HFF-Myc (cell line): ENCODE measurements around the gene AJUBA.

Source experiments
- DNase-seq: peaks from one replicate; pipeline ENCODE4 v3.0.0-alpha.2; 2011; ENCODE audit warnings: low read depth; ENCODE audit errors: extremely low read depth
- H3K4me3 ChIP-seq: replicated peaks from 2 replicates; pipeline ENCODE4 v1.5.1; 2011; ENCODE audit warnings: low read depth, mild to moderate bottlenecking, control low read depth, low read length
- TF ChIP-seq, protein P1 (sequence below): IDR thresholded peaks from 2 replicates; pipeline ENCODE4 v1.5.1; 2012; ENCODE audit warnings: mild to moderate bottlenecking, low read depth, low read length, control low read depth; ENCODE audit errors: missing control alignments

Gene AJUBA

DNA sequence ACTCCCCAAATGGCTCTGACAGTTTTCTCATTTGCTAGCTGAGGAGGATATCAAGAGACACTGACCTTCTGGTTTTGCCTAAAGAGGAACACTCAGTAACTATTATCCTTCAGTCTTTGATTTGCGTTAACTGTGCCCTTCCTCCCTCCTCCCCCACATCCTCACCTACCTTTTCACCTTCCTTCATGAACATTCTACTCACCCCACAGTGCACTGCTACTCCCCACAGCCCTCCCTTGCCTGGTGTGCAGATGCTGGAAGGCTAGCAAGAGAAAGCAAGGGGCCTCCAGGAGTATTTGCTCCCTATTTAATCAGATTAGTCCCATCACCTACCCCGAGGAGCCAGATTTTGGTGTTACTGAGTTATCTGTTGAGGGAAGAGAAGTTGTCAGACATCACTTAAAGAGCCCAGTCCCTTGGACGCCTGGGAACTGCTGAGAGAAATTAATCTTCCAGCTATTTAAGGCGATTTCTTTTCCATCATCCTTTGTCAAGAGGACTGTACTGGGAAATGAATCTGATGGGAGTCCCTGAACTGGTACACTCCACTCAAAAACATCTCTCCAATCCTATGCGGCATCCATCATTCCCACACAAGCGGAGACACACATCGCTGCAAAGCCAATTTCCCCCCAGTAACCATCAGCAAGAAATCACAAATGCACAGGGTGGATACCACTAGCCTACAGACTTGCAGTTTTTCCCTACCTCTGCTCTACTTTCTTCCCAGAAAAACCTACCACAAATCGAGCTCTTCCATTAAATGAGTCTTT lies 40.9 kb upstream of the AJUBA start:
- TF ChIP-seq, protein P1, sequence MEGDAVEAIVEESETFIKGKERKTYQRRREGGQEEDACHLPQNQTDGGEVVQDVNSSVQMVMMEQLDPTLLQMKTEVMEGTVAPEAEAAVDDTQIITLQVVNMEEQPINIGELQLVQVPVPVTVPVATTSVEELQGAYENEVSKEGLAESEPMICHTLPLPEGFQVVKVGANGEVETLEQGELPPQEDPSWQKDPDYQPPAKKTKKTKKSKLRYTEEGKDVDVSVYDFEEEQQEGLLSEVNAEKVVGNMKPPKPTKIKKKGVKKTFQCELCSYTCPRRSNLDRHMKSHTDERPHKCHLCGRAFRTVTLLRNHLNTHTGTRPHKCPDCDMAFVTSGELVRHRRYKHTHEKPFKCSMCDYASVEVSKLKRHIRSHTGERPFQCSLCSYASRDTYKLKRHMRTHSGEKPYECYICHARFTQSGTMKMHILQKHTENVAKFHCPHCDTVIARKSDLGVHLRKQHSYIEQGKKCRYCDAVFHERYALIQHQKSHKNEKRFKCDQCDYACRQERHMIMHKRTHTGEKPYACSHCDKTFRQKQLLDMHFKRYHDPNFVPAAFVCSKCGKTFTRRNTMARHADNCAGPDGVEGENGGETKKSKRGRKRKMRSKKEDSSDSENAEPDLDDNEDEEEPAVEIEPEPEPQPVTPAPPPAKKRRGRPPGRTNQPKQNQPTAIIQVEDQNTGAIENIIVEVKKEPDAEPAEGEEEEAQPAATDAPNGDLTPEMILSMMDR = no peak
- H3K4me3 ChIP-seq = no peak overlapping the region
- DNase-seq = no peak

DNA sequence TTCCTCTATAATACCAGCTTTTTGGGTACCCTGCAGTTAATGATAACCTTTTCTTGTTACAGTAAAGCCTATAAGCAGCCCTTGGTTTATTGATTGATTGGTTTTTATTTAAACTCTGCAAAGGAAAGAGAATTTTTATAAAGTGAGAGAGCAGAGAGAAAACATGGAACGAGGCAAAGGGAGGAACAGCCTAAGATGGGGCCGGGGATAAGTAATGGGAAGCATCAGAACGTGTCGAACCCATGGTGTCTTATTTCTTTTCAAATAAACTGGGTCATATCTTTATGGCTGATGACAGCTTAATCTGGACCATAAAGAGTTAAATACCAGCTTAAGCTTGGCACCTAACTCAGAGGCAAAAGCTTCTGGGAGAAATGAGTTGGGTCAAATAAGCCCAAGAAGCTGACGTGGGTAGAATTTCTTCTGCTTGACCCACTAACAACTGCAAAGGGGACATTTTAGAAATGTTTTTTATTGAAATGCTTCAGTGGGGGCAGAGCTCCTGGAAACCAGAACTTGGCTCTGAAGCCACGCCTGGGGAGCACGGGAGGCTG lies 39.6 kb upstream of the AJUBA start:
- TF ChIP-seq, protein P1 = no peak
- H3K4me3 ChIP-seq = no peak overlapping the region
- DNase-seq = no peak

DNA sequence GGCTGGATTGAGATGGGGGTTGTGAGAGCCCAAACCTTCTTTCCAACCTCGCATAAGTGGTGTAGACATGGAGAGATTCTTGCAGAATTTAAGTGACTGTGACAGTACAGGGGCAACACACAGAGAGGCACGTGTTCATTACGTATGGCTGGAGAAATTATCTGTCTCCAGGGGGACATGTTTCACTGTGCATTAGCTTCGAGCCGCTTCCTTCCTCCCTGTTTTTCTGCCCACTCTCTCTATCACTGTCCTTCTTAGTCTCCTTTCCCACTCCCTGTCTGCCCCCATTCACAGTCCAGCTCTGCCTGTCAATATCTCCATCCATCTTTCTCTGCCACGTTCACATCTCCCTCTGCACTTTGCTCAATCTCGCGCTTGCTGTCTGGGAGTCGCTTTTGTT lies 39.1 kb upstream of the AJUBA start:
- H3K4me3 ChIP-seq = no peak overlapping the region
- no peak for DNase-seq
- TF ChIP-seq, protein P1 = no peak

DNA sequence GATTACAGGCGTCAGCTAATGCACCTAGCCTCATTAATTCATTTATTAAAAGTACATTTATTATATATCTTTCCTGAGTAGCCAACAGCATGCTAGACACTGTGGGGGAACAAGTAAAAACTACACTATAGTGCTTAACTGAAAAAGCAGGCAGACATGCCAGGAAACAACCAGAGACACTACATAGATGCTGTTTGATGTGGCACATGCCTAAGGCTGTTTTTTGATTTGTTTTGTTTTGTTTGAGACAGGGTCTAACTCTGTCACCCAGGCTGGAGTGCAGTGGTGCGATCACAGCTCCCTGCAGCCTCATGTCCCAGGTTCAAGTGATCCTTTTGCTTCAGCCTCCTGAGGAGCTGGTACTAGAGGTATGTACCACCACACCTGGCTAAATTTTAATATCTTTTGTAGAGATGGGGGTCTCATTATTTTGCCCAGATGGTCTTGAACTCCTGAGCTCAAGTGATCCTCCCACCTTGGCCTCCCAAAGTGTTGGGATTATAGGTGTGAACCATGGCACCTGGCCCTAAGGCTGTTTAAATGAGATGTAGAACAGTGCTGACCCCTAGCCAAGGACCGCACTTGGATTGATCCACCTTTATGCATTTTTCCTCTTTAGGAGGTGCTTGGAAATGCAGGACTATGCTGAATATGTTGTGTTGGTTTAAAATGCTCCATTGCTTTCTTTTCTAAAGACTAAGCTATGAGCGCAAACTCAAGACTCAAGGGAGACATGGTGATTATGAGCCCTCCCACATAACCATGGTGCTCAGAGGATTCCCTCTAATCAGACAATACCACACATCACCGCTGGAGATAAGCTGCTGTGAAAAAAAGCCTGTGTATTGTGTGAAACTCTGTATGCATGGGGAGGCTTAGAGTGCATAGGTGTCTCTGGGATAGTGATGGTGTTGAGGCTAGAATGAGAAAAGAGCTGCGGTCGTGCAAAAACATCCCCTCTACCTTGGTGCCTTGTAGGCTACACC lies 38.1 kb upstream of the AJUBA start:
- TF ChIP-seq, protein P1 = no peak
- no peak for DNase-seq
- H3K4me3 ChIP-seq = no peak overlapping the region

DNA sequence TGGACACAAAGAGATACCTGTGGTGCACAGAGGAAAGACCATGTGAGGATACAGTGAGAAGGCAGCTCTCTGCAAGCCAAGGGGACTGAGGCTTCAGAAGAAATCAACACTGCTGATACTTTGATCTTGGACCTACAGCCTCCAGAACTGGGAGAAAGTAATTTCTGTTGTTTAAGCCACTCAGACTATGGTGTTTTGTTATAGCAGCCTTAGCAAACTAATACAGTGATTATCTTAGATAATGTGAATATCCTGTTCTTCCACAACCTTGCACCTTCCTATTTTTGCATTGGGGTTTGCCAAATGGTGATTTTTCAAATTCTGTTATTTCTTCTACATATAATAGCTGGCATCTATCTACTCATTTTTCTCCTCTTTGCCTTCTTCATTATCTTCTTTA lies 35.8 kb upstream of the AJUBA start:
- TF ChIP-seq, protein P1 = no peak
- no peak overlapping the region for H3K4me3 ChIP-seq
- no peak for DNase-seq

DNA sequence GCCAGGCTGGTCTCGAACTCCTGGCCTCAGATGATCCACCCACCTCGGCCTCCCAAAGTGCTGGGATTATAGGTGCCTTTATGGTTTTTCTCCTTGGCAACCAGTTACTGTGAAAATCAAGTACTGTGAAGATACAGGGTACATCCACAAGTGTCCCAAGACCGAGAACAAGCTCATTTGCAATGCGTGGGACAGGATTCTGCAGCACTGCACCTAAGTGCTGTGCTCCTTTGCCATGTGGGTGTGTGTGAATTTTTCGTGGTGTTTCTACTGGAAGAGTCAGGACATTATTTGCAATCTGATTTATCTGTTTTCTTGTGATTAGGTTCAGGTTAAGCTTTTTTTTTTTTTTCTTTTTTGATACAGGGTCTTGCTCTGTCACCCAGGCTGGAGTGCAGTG lies 34.7 kb upstream of the AJUBA start:
- no peak overlapping the region for H3K4me3 ChIP-seq
- TF ChIP-seq, protein P1 = no peak
- no peak for DNase-seq
